Fibroblast of peridontal ligament (primary cell): ENCODE data around the gene SLC30A2.

ENCODE experiments used
- DNase-seq: peaks from one replicate; pipeline ENCODE4 v3.0.0-alpha.2; 2010; ENCODE audit errors: extremely low read depth

The SLC30A2 gene

GRCh38 chr1:26069941-26070295, 24.0 kb upstream of the SLC30A2 start:
- DNase-seq = no peak

- DNase-seq = no peak
Measured at GRCh38 chr1:26067432-26067911, 21.6 kb upstream of the SLC30A2 start, which contains the start of gene TRIM63. TRIM63 (minus strand) TSS chr1:26067630; CDS start chr1:26067494, 136 bp downstream.

DNA sequence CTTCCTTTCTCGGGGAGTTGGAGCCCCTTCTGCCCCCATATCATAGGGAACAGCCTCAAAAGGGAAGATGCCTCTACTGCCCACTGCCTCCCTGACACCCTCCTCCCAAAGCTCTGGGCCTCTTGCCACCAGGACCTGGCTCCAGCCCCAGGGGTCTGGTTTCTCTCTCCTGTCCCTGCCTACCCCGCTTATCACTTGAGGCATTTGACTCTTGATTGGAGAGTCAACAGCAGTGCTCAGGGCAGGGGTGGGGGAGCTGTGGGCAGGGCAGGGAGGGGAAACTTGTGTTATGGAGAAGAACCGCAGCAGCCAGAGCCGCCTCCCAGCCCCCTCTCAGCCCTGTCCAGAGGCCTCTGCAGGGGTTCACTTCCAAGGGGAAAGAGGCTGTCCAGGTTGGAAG, 20.9 kb upstream of the SLC30A2 start:
- DNase-seq = no peak

- DNase-seq = no peak
Measured at GRCh38 chr1:26066160-26066559, 20.2 kb upstream of the SLC30A2 start.

DNA sequence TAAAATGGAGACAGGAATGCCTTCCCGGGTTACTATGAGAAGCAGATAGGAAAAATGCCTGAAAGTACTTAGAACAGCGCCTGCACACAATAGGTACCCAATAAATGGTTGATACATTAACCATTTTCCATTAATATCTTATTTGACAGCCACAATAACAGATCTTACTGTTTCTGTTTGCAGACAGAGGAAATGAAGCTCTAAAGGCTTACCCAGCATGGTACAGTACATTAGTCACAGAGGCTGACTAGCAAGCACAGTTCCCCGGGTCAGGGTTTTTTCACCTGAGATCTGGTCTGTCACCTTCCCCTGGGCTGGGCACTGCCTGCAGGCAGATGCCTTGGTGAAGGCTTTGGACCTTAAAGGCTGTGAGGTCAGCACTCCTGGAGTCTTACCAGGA, 18.6 kb upstream of the SLC30A2 start:
- no peak for DNase-seq

DNA sequence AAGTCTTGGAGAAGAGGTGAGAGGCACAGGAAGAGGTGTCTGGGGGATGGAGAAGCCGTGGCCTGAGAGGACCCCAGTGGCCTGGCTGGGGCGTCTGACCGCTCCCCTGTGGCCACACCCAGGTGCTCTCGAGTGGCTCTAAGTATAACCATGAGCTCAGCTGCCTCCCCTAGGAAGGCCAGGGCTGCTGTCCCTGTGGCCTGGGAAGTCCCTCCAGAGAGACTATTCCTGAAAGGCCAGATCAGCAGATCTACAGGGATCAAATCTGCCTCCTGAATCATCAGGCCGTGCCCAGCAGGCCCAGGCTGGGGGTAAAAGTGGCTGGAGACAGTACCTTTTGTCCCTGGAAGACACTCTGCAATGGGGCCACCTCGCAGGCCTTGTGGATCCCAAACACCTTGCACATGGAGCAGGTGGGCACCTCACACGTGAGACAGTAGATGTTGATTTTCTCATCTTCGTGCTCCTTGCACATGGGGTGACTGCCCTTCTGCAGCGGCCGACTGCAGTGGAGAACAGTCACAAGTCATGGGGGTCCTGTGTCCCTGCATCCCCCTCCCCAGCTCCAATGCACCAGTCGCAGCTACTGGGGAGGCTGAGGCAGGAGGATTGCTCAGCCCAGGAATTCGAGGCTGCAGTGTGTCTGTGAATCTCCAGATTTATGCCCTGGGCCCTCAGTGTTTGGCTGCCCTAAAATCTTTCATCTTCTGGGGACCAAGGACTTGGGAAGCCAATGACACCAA, 15.1 kb upstream of the SLC30A2 start:
- DNase-seq = no peak

- no peak for DNase-seq
Measured at GRCh38 chr1:26059906-26060305, 14.0 kb upstream of the SLC30A2 start.

GRCh38 chr1:26058052-26058595, 12.2 kb upstream of the SLC30A2 start:
- no peak for DNase-seq

GRCh38 chr1:26057189-26057588, 11.3 kb upstream of the SLC30A2 start:
- DNase-seq = no peak

DNA sequence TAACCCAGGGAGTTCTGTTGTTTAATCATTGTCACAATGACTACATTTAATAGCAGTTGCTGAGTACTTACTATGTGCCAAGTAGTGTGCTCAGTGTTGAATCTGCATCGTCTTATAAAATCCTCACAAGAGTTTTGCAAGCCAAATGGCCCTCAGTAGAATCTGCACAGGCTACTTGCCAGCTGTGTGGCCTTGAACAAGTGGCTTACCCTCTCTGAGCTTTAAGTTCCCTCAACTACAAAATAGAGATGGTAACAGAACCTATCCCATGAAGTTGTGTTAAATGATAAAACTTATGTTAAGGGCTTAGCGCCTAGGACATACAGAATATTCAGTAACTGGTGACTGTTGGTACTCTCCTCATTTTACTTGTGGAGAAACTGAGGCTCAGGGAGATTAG, 9.1 kb upstream of the SLC30A2 start:
- no peak for DNase-seq

GRCh38 chr1:26053718-26054560, 8.0 kb upstream of the SLC30A2 start:
- DNase-seq = no peak

DNA sequence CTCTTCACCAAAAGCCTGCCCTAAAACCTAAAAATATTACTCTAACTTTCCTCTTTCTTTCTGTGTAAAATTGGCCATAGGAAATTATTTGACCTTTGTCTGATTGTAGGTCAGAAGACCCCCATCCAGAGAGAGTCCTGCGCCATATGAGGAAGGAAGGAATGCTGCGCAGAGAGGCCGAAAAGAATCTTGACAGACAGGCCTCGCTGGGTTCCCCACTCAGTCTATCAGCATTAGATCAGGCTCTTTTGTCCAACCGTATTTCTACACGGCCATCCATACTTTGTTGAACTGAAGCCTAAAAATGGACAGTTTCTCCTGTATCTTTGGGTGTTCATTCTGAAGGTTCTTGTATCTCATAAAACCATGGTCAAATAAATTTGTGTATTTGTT, 4.3 kb upstream of the SLC30A2 start:
- no peak for DNase-seq

DNA sequence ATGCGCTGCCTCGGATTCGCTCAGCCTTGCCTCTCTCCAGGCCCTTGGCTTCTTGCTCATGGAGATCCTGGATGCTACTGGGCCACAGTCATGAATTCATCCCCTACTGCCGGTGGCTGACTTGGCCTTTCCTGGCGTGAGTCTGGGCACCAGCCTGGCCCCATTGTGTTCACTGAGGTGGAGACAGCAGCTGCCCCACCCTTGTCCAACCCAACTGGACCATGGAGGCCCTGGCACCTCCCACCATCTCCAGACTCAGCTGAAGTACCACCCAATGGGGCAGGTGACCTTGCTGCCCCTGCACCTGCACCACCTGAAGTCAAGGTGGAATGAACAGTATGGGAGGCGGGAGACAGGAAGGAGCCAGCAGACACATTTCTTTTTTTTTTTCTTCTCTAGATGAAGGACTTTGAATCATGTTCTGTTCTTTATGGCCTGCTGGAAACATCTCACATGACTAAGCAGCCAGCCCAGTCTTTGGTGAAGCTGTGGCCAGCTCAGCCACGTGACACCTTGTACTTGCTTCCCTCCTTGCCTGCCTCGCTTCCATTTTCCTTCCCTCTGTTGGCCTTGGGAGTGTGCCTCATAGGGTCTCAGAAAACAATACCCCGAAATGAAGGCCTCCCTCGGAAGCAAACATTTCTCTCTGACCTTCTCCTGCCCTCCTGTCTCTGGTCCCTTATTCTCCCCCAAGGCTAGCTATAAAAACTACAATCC, 3.8 kb upstream of the SLC30A2 start:
- DNase-seq = no peak

- no peak for DNase-seq
Measured at GRCh38 chr1:26047278-26047874, 1.5 kb upstream of the SLC30A2 start.

DNA sequence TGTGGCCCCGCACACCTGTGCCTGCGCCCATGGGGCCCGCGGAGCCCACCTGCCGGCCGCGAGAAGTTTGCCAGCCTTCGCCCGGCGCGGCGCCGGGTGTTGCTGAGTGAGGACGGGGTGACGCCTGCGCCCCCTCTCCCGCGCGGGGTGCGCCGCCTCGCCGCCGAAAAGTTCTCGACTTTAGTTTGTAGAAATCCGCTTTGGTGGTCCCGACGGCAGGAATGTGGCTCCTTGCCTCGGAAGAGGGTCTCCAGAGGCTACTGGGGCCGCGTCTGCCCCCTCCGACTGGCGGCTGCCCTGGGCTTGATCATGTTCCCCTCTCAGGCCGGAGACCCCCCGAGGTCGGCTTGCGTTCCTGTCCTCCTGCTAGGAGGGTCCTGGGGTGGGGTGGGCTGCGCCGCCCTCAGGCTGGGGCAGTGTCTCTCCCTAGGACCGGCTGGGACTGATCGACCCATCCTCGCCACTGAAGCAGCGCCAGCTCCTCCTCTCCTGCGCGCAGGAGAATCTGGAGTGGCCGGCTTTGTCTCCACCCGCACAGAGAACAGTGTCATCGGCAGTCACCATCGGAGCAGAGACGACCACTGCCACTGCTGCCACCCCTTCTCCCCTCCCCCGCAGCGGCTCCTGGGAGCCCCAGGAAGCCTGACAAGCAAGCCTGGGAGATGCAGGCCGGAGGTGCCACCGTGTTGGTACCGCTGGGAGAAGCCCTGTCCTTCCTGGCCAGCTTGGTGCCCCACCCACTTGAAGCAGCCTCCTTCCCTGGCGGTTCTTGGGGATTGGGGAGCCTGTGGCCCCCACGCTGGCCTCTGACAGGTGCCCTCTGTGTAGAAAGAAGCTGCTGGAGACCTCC, 553 bp upstream of the SLC30A2 start:
- DNase-seq = no peak

DNA sequence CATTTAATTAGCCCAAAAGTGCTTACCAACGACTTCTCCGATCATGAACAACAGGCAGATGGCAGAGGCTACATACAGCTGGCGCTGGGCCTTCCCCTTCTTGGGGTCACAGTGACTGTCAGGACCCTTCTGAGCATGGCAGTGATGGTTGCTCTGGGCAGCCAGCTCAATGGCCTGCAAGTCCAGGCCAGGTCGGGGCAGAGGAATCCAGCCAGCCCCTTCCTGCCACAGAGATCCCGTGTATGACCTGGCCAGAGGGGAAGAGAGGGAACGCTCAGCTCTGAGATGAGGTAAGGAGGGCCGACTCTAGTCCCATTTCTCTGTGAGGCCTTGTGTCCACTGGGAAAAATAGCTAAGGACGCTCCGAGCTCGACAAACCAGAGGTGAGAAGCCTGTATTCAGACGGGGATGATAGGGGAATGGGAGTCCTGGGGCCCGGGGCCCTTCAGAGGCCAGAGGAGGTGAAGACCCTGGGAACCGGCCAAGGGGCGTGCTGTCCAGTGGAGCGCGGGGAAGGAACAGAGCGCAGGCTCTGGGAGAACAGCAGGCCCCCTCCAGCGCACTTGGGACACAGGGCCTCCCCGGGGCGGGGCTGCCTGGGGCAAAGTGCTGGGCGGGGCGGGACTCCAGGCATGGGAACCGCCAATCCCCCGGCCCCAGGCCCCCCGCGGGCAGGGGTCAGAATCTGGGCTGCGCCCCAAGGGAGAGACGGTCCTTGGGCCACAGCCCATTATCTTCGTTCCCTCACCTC, 772 bp downstream of the SLC30A2 start:
- no peak for DNase-seq

DNA sequence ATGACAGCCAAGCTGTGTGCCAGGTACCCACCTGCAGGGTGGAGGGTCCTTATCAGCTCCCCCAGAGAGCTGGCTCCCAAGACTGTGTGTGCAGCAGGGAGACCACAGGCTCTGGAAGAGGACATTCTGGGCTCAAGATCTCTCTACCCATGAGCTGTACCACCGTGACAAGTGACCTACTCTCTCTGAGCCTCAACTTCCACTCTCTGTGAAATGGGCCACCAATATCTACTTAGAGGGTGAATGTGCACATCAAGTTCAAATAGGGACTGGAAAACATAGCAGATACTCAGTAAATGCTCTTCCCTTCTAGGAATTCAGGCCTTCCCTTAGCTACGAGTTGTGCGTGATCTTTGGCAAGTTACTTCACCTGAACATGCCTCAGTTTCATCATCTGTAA, 1.5 kb downstream of the SLC30A2 start:
- no peak for DNase-seq

DNA sequence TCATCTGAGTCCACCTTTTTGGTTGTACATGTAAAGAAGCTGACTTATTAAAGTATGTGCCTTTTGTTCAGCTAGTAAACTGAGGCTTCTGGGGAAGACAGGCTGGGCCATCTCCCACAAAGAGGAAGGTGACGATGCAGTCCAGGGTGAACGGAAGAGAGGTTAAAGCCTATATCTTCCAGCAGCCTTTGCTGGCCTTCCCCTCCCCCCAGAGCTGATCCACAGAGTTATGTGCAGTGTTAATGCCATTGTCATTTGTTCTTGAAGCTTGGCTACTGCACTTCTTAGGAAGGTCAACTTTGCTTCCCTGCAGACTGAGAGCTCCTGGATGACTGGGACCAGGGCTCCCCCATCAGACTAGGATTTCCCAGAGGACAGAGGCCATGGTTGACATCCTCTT, 2.2 kb downstream of the SLC30A2 start:
- DNase-seq = no peak

- DNase-seq = no peak
Measured at GRCh38 chr1:26041978-26042377, 3.9 kb downstream of the SLC30A2 start.

- no peak for DNase-seq
Measured at GRCh38 chr1:26041401-26041800, 4.5 kb downstream of the SLC30A2 start.
